GM23248 (cell line): ENCODE results near the gene KRT36.

ENCODE experiments used
- EZH2 ChIP-seq: fragments of 200-600 bp; sonication (generic); IDR thresholded peaks from 2 replicates; pipeline ENCODE4 v1.6.1; 2018; ENCODE audit warnings: antibody characterized with exemption, mild to moderate bottlenecking; ENCODE audit not compliant: insufficient read depth, poor library complexity, severe bottlenecking
- EZH2phosphoT487 ChIP-seq: fragments of 200-600 bp; sonication (generic); IDR thresholded peaks from 2 replicates; pipeline ENCODE4 v1.6.1; 2018; ENCODE audit warnings: antibody characterized with exemption, moderate library complexity, mild to moderate bottlenecking, low read depth; ENCODE audit not compliant: insufficient read depth

DNA sequence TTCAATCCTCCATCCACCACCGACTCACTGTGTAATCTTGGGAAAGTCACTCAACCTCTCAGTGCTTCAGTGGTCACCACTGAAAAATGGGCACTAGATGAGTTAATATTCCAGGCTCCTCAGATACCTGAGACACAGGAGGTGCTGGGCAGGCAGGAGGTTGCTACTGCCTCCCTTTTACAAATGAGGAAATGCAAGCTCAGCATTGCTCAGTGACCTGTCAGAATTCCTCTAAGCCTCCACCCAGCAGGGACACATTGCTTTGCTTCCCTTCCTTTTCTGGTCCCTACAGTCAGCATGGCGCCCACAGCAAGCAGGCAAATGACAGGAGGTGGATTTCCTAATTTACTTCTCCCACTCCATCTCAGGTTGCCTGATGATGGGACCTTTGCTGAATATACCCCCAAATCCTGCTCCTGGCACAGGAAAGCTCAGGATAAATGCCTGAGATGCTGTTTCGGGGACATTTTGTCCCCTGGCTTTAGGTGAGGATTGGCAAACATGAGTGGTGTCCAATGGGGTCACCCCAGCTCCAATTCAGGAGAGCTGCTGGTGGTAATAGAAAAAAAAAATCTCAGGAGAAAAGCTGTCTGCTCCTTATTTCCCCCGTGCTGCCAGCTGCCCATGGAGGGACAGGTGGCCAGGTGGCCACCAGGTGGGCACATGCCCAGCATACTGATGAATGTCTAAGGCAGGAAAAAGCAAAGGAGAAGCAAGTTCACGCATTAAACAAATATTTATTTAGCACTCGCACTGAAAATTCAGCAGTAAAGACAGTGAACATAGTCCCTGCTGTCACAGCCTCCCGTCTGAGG lies 20.7 kb upstream of the KRT36 start:
- TF ChIP-seq EZH2phosphoT487 (no peak), EZH2 (no peak)
